ENCODE results near the gene CSN3. TPM values are rescaled to one million over a fixed set of nuclear protein-coding genes. Genes with fewer than 3 reads are reported as not detected.

The CSN3 gene
- total RNA-seq, 1 donor from 2014 or later = not detected

DNA sequence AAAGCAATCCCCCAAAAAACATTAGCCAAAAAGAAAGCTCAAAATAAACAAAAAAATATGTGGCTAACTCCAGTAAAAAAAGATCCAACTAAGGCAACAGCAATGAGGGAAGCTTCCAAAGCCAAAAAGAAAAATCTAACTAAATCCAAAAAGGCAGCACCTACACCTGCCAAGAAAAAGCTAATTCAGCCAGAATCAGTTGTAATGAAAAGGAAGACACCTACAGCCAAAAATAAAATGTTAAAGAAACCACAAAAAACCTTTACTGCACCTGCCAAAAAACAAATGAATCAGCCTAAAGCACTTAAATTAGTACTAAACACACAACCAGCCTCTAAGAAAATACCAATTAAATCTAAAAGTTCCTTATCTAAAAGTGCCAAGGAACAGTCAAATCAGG lies 55.2 kb downstream of the CSN3 start:
- DNase-seq (ENCODE audit: low spot score) = no peak

DNA sequence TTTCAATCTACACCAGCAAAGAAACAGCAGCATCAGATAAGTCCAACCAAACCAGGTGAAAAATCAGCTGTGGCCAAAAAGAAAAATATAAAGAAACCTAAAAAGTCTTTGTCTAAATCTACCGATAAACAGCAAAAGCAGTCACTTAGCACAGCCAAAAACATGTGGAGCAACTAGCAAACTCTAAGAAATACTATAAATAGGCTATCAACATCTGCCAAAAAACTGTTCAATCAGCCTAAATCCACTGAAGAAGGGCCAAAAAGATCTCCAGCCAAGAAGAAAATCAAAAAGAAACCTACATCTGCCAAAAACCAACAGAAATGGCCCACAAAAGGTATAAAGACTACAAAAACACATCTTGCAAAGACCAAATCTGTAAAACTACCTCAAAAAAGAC lies 55.7 kb downstream of the CSN3 start:
- DNase-seq (ENCODE audit: low spot score) = no peak

DNA sequence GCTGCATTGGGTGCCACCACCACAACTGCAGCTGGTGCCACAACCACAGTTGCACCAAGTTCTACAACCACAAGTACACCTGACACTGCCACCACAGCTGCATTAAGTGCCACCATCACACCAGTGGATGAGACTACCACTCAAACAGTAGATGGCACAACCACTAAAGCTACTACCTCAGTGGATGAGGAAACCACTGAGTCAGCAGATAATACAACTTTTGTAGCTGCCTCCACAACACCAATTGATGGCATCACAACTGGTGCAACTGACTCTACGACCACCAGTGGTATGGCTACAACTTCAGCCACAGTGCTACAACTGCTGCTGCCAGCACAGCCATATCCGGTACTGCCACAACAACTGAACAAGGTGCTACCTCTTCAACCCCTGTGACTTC lies 57.2 kb downstream of the CSN3 start:
- DNase-seq (ENCODE audit: low spot score) = no peak

- DNase-seq (ENCODE audit: low spot score) = no peak
Observed at GRCh38 chr4:70300215-70300614, 57.8 kb downstream of the CSN3 start.

Other genes starting within 250 kb of the CSN3 start
- gene STATH, start 246.6 kb upstream of the CSN3 start, total RNA-seq = not detected
- gene HTN3, start 214.1 kb upstream of the CSN3 start, total RNA-seq = not detected
- gene HTN1, start 192.2 kb upstream of the CSN3 start, total RNA-seq = not detected
- gene PRR27, start 88.4 kb upstream of the CSN3 start, total RNA-seq = not detected
- gene ODAM, start 46.9 kb upstream of the CSN3 start, total RNA-seq = not detected
- gene FDCSP, start 16.5 kb upstream of the CSN3 start, total RNA-seq = not detected
- gene CABS1, start 92.4 kb downstream of the CSN3 start, total RNA-seq = not detected
- gene SMR3A, start 118.2 kb downstream of the CSN3 start, total RNA-seq = not detected
- not detected for gene SMR3B, start 140.5 kb downstream of the CSN3 start, total RNA-seq
- not detected for gene OPRPN, start 155.3 kb downstream of the CSN3 start, total RNA-seq
- not detected for gene MUC7, start 229.6 kb downstream of the CSN3 start, total RNA-seq

All from mucosa of gallbladder (tissue), 1 donor.